NB4 (cell line): ENCODE data around the gene NUP214.

Experiments used
- MYC ChIP-seq: IDR thresholded peaks from 2 replicates; pipeline ENCODE4 v1.6.1; 2011; ENCODE audit warnings: low read depth, low read length
- POLR2A ChIP-seq: IDR thresholded peaks from 2 replicates; pipeline ENCODE4 v1.6.1; 2011; ENCODE audit warnings: mild to moderate bottlenecking; ENCODE audit not compliant: insufficient read length; ENCODE audit errors: extremely low read depth
- TF ChIP-seq, protein P1 (sequence below): IDR thresholded peaks from one replicate; pipeline ENCODE4 v1.5.1; 2012; ENCODE audit warnings: low read depth, low read length
- TF ChIP-seq, protein P2 (sequence below): IDR thresholded peaks from 2 replicates; pipeline ENCODE4 v1.6.1; 2011; ENCODE audit warnings: low read depth, low read length

DNA sequence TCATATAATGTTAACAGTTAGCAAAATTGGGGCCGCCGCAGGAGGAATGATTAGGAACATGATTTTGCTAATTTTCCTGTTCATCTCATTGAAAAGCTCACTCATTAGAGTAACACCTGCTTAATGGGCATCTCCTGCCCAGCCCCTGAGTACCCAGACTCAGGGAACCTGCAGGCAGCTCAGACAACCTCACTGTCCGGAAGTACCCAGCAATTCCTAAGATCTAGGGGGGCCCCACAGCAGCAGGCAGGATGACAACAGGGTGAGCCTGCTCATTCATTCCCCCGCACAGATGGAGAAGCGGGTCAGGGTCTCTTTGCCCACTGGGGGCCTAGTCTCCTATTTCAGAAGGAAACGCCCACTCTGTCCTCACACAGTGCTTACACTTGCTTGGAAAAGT, 138.3 kb downstream of the NUP214 start:
- TF ChIP-seq, protein P1, sequence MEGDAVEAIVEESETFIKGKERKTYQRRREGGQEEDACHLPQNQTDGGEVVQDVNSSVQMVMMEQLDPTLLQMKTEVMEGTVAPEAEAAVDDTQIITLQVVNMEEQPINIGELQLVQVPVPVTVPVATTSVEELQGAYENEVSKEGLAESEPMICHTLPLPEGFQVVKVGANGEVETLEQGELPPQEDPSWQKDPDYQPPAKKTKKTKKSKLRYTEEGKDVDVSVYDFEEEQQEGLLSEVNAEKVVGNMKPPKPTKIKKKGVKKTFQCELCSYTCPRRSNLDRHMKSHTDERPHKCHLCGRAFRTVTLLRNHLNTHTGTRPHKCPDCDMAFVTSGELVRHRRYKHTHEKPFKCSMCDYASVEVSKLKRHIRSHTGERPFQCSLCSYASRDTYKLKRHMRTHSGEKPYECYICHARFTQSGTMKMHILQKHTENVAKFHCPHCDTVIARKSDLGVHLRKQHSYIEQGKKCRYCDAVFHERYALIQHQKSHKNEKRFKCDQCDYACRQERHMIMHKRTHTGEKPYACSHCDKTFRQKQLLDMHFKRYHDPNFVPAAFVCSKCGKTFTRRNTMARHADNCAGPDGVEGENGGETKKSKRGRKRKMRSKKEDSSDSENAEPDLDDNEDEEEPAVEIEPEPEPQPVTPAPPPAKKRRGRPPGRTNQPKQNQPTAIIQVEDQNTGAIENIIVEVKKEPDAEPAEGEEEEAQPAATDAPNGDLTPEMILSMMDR, result no peak
- TF ChIP-seq, protein P2, sequence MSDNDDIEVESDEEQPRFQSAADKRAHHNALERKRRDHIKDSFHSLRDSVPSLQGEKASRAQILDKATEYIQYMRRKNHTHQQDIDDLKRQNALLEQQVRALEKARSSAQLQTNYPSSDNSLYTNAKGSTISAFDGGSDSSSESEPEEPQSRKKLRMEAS, result no peak
- no peak for TF ChIP-seq POLR2A
- no peak for TF ChIP-seq MYC
